Fibroblast of skin of scalp (primary cell): ENCODE measurements around the gene ZSWIM9. TPM values are rescaled to one million over a fixed set of nuclear protein-coding genes. Genes with fewer than 3 reads are reported as not detected.

ENCODE experiments used
- DNase-seq: peaks from one replicate; pipeline ENCODE4 v3.0.0-alpha.2; 2013
- polyA plus RNA-seq, 2 experiments: library from polyadenylated mRNA; unstranded; fragments of 120-200 nt; gene quantifications; one replicate each; pipeline ENCODE4 v1.2.1, GENCODE V29; 2013; ENCODE audit not compliant: insufficient read length in 2 of 2

The ZSWIM9 gene
- 4.9 TPM for polyA plus RNA-seq (2013, experiment 1 of 2; ENCODE audit: insufficient read length)
- 5.4 TPM for polyA plus RNA-seq (2013, experiment 2 of 2; ENCODE audit: insufficient read length)

GRCh38 chr19:48169939-48170803, at the start of gene ZSWIM9, which contains the start of gene LIG1:
Gene ZSWIM9 (plus strand): TSS chr19:48170680. CDS start chr19:48171803, 1,123 bp downstream.
Gene LIG1 (minus strand): TSS chr19:48170344. CDS start chr19:48165566, 4,778 bp downstream.
- peak; percentile 98 for DNase-seq

GRCh38 chr19:48121066-48121465, 49.4 kb upstream of the ZSWIM9 start:
- no peak for DNase-seq

GRCh38 chr19:48121909-48122371, 48.5 kb upstream of the ZSWIM9 start:
- DNase-seq = no peak

GRCh38 chr19:48122421-48122820, 48.1 kb upstream of the ZSWIM9 start:
- no peak for DNase-seq

GRCh38 chr19:48123907-48124651, 46.4 kb upstream of the ZSWIM9 start:
- DNase-seq = peak; percentile 47

GRCh38 chr19:48127561-48127960, 42.9 kb upstream of the ZSWIM9 start:
- no peak for DNase-seq

GRCh38 chr19:48133094-48133493, 37.4 kb upstream of the ZSWIM9 start:
- DNase-seq = no peak

GRCh38 chr19:48135411-48135810, 35.1 kb upstream of the ZSWIM9 start:
- DNase-seq = no peak

- DNase-seq = no peak
These were observed 33.9 kb upstream of the ZSWIM9 start for GRCh38 chr19:48136547-48136946.

GRCh38 chr19:48137411-48137810, 33.1 kb upstream of the ZSWIM9 start:
- no peak for DNase-seq

GRCh38 chr19:48139053-48139452, 31.4 kb upstream of the ZSWIM9 start:
- no peak for DNase-seq

- DNase-seq = no peak
These were observed 22.8 kb upstream of the ZSWIM9 start for GRCh38 chr19:48147597-48148175.

- DNase-seq = no peak
These were observed 21.9 kb upstream of the ZSWIM9 start for GRCh38 chr19:48148576-48148975.

- no peak for DNase-seq
These were observed 21.1 kb upstream of the ZSWIM9 start for GRCh38 chr19:48149430-48149829.

- peak; percentile 58 for DNase-seq
These were observed 17.9 kb upstream of the ZSWIM9 start for GRCh38 chr19:48152551-48152950.

- no peak for DNase-seq
These were observed 16.5 kb upstream of the ZSWIM9 start for GRCh38 chr19:48154003-48154402.

GRCh38 chr19:48158210-48158790, 12.2 kb upstream of the ZSWIM9 start:
- no peak for DNase-seq

- no peak for DNase-seq
These were observed 1.8 kb upstream of the ZSWIM9 start for GRCh38 chr19:48168689-48169088.

- peak; percentile 71 for DNase-seq
These were observed 922 bp upstream of the ZSWIM9 start for GRCh38 chr19:48169578-48169938.

- no peak for DNase-seq
These were observed 402 bp downstream of the ZSWIM9 start for GRCh38 chr19:48170817-48171347.

GRCh38 chr19:48171710-48172109, 1.2 kb downstream of the ZSWIM9 start:
- no peak for DNase-seq

- no peak for DNase-seq
These were observed 4.1 kb downstream of the ZSWIM9 start for GRCh38 chr19:48174445-48175030.
